Measurements from ENCODE around the gene ANO6. TPM values are rescaled to one million over a fixed set of nuclear protein-coding genes. Genes with fewer than 3 reads are reported as not detected.

The ANO6 gene
- total RNA-seq, 1 experiment from 2014 or later = 46.8 TPM

DNA sequence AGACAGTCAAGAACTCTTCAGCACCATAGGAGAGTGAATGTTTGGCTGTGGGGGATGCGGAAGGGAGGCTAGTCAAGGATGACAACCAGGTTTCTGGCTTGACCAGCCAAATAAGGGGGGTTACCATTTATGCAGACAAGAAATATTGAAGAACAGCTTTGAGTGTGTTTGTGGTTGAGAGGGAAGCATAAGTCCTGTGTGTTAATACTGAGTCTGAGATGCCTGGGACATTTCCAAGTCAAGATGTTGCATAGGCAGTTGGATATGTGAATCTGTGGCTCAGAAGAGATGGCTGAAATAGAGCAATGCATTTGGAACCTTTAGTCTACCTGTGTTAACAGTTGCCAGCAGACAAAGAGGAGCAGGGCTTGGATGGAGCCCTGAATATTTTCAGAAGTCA lies 66.1 kb downstream of the ANO6 start:
- TF ChIP-seq MXD4 (CRISPR knock-in tag; IDR thresholded peaks at IDR 0.05; ENCODE audit: borderline replicate concordance) (no peak), GTF2I (CRISPR knock-in tag; conservative IDR thresholded peaks at IDR 0.05) (no peak), NFYB (CRISPR knock-in tag; conservative IDR thresholded peaks at IDR 0.05; ENCODE audit: low read depth) (no peak), ZNF317 (CRISPR knock-in tag; IDR thresholded peaks at IDR 0.05; ENCODE audit: borderline replicate concordance, low read depth) (no peak), JAZF1 (CRISPR knock-in tag; IDR thresholded peaks at IDR 0.05) (no peak), NR1H2 (CRISPR knock-in tag; IDR thresholded peaks at IDR 0.05) (no peak)
- TF ChIP-seq, protein P1, sequence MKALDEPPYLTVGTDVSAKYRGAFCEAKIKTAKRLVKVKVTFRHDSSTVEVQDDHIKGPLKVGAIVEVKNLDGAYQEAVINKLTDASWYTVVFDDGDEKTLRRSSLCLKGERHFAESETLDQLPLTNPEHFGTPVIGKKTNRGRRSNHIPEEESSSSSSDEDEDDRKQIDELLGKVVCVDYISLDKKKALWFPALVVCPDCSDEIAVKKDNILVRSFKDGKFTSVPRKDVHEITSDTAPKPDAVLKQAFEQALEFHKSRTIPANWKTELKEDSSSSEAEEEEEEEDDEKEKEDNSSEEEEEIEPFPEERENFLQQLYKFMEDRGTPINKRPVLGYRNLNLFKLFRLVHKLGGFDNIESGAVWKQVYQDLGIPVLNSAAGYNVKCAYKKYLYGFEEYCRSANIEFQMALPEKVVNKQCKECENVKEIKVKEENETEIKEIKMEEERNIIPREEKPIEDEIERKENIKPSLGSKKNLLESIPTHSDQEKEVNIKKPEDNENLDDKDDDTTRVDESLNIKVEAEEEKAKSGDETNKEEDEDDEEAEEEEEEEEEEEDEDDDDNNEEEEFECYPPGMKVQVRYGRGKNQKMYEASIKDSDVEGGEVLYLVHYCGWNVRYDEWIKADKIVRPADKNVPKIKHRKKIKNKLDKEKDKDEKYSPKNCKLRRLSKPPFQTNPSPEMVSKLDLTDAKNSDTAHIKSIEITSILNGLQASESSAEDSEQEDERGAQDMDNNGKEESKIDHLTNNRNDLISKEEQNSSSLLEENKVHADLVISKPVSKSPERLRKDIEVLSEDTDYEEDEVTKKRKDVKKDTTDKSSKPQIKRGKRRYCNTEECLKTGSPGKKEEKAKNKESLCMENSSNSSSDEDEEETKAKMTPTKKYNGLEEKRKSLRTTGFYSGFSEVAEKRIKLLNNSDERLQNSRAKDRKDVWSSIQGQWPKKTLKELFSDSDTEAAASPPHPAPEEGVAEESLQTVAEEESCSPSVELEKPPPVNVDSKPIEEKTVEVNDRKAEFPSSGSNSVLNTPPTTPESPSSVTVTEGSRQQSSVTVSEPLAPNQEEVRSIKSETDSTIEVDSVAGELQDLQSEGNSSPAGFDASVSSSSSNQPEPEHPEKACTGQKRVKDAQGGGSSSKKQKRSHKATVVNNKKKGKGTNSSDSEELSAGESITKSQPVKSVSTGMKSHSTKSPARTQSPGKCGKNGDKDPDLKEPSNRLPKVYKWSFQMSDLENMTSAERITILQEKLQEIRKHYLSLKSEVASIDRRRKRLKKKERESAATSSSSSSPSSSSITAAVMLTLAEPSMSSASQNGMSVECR (CRISPR knock-in tag; IDR thresholded peaks at IDR 0.05; ENCODE audit: borderline replicate concordance) = no peak
- POLR2A ChIA-PET = no interaction called here
- no peak overlapping the region for H3K27ac Mint-ChIP-seq
- ATAC-seq (no peak), DNase-seq (ENCODE audit: low spot score) (no peak)
- peaks cover 48% of the 10 kb centered on the region for H3K4me1 Mint-ChIP-seq
- peaks cover 3% of the 10 kb centered on the region; the same call in 1 of the 2 replicates for H3K9me3 Mint-ChIP-seq
- CTCF ChIA-PET = no interaction called here
- H3K4me3 Mint-ChIP-seq = no peak overlapping the region
- no peaks in the 10 kb centered on the region for H3K27me3 Mint-ChIP-seq (ENCODE audit: low read depth)
- peaks cover 10% of the 10 kb centered on the region; the same call in 1 of the 2 replicates for H3K36me3 Mint-ChIP-seq

DNA sequence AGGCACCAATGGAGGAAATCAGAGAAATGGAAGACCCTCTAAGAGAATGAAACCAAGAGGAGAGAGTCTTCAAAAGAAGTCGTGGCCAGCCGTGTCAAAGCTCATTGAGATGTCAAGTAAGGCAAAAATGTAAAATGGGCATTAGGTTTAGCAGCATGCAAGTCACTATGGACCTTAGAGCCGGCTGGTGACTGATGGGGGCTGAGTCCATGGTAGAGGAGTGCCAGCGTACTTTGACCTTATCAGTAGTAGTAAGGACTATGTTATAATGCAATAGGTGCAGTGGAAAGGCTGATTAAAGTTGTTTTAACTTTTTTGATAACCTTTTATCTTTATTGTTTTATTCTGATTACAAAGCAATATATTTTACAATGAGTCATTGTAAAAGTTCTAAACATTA lies 66.5 kb downstream of the ANO6 start:
- peaks cover 52% of the 10 kb centered on the region for H3K4me1 Mint-ChIP-seq
- CTCF ChIA-PET = no interaction called here
- TF ChIP-seq, protein P2, sequence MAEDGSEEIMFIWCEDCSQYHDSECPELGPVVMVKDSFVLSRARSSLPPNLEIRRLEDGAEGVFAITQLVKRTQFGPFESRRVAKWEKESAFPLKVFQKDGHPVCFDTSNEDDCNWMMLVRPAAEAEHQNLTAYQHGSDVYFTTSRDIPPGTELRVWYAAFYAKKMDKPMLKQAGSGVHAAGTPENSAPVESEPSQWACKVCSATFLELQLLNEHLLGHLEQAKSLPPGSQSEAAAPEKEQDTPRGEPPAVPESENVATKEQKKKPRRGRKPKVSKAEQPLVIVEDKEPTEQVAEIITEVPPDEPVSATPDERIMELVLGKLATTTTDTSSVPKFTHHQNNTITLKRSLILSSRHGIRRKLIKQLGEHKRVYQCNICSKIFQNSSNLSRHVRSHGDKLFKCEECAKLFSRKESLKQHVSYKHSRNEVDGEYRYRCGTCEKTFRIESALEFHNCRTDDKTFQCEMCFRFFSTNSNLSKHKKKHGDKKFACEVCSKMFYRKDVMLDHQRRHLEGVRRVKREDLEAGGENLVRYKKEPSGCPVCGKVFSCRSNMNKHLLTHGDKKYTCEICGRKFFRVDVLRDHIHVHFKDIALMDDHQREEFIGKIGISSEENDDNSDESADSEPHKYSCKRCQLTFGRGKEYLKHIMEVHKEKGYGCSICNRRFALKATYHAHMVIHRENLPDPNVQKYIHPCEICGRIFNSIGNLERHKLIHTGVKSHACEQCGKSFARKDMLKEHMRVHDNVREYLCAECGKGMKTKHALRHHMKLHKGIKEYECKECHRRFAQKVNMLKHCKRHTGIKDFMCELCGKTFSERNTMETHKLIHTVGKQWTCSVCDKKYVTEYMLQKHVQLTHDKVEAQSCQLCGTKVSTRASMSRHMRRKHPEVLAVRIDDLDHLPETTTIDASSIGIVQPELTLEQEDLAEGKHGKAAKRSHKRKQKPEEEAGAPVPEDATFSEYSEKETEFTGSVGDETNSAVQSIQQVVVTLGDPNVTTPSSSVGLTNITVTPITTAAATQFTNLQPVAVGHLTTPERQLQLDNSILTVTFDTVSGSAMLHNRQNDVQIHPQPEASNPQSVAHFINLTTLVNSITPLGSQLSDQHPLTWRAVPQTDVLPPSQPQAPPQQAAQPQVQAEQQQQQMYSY (CRISPR knock-in tag; IDR thresholded peaks at IDR 0.05) = no peak
- TF ChIP-seq, protein P3, sequence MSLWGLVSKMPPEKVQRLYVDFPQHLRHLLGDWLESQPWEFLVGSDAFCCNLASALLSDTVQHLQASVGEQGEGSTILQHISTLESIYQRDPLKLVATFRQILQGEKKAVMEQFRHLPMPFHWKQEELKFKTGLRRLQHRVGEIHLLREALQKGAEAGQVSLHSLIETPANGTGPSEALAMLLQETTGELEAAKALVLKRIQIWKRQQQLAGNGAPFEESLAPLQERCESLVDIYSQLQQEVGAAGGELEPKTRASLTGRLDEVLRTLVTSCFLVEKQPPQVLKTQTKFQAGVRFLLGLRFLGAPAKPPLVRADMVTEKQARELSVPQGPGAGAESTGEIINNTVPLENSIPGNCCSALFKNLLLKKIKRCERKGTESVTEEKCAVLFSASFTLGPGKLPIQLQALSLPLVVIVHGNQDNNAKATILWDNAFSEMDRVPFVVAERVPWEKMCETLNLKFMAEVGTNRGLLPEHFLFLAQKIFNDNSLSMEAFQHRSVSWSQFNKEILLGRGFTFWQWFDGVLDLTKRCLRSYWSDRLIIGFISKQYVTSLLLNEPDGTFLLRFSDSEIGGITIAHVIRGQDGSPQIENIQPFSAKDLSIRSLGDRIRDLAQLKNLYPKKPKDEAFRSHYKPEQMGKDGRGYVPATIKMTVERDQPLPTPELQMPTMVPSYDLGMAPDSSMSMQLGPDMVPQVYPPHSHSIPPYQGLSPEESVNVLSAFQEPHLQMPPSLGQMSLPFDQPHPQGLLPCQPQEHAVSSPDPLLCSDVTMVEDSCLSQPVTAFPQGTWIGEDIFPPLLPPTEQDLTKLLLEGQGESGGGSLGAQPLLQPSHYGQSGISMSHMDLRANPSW (CRISPR knock-in tag; conservative IDR thresholded peaks at IDR 0.05; ENCODE audit: low read depth) = no peak
- TF ChIP-seq, protein P4, sequence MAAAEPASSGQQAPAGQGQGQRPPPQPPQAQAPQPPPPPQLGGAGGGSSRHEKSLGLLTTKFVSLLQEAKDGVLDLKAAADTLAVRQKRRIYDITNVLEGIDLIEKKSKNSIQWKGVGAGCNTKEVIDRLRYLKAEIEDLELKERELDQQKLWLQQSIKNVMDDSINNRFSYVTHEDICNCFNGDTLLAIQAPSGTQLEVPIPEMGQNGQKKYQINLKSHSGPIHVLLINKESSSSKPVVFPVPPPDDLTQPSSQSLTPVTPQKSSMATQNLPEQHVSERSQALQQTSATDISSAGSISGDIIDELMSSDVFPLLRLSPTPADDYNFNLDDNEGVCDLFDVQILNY (CRISPR knock-in tag; IDR thresholded peaks at IDR 0.05) = no peak
- TF ChIP-seq IRF2 (CRISPR knock-in tag; IDR thresholded peaks at IDR 0.05; ENCODE audit: borderline replicate concordance, low read depth) (no peak), MYBL2 (CRISPR knock-in tag; IDR thresholded peaks at IDR 0.05) (no peak), RELA (CRISPR knock-in tag; IDR thresholded peaks at IDR 0.05; ENCODE audit: borderline replicate concordance) (no peak), KAT7 (CRISPR knock-in tag; IDR thresholded peaks at IDR 0.05; ENCODE audit: borderline replicate concordance) (no peak), MXD4 (CRISPR knock-in tag; IDR thresholded peaks at IDR 0.05; ENCODE audit: borderline replicate concordance) (no peak), ZNF232 (CRISPR knock-in tag; IDR thresholded peaks at IDR 0.05) (no peak), RORB (CRISPR knock-in tag; IDR thresholded peaks at IDR 0.05) (no peak)
- TF ChIP-seq, protein P5, sequence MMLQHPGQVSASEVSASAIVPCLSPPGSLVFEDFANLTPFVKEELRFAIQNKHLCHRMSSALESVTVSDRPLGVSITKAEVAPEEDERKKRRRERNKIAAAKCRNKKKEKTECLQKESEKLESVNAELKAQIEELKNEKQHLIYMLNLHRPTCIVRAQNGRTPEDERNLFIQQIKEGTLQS (CRISPR knock-in tag; conservative IDR thresholded peaks at IDR 0.05) = no peak
- TF ChIP-seq, protein P6, sequence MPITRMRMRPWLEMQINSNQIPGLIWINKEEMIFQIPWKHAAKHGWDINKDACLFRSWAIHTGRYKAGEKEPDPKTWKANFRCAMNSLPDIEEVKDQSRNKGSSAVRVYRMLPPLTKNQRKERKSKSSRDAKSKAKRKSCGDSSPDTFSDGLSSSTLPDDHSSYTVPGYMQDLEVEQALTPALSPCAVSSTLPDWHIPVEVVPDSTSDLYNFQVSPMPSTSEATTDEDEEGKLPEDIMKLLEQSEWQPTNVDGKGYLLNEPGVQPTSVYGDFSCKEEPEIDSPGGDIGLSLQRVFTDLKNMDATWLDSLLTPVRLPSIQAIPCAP (CRISPR knock-in tag; IDR thresholded peaks at IDR 0.05) = no peak

More for the DNA sequence above, 66.5 kb downstream of the ANO6 start:
- POLR2A ChIA-PET = no interaction called here
- H3K9me3 Mint-ChIP-seq = peaks cover 3% of the 10 kb centered on the region; the same call in 1 of the 2 replicates
- no peak overlapping the region for H3K27ac Mint-ChIP-seq
- H3K36me3 Mint-ChIP-seq = peaks cover 10% of the 10 kb centered on the region; the same call in 1 of the 2 replicates
- ATAC-seq (no peak), DNase-seq (ENCODE audit: low spot score) (no peak)
- no peak overlapping the region for H3K4me3 Mint-ChIP-seq
- H3K27me3 Mint-ChIP-seq (ENCODE audit: low read depth) = no peaks in the 10 kb centered on the region

All from WTC11 (cell line).